ENCODE results near the gene MYH11.
"Not testable (repeated sequence)": the region's sequence is repeated elsewhere in the genome, so short reads cannot be mapped to it uniquely, and the experiment has no call there.

Gene MYH11

GRCh38 chr16:15749985-15750384, 106.8 kb downstream of the MYH11 start:
- no peak for DNase-seq (ENCODE audit: low read depth)

GRCh38 chr16:15749371-15749770, 107.5 kb downstream of the MYH11 start:
- no peak for DNase-seq (ENCODE audit: low read depth)

GRCh38 chr16:15748654-15749053, 108.2 kb downstream of the MYH11 start:
- DNase-seq (ENCODE audit: low read depth), result no peak

GRCh38 chr16:15747937-15748336, 108.9 kb downstream of the MYH11 start:
- no peak for DNase-seq (ENCODE audit: low read depth)

- DNase-seq (ENCODE audit: low read depth), result no peak
Measured at GRCh38 chr16:15746332-15746731, 110.5 kb downstream of the MYH11 start.

- DNase-seq (ENCODE audit: low read depth), result no peak
Measured at GRCh38 chr16:15743657-15744056, 113.2 kb downstream of the MYH11 start.

GRCh38 chr16:15742716-15743115, 114.1 kb downstream of the MYH11 start:
- DNase-seq (ENCODE audit: low read depth), result no peak

GRCh38 chr16:15741207-15741871, 115.5 kb downstream of the MYH11 start:
- DNase-seq (ENCODE audit: low read depth), result no peak

GRCh38 chr16:15739950-15740349, 116.9 kb downstream of the MYH11 start:
- DNase-seq (ENCODE audit: low read depth), result no peak

GRCh38 chr16:15739464-15739863, 117.4 kb downstream of the MYH11 start:
- DNase-seq (ENCODE audit: low read depth), result no peak

- no peak for DNase-seq (ENCODE audit: low read depth)
Measured at GRCh38 chr16:15737140-15737644, 119.6 kb downstream of the MYH11 start.

GRCh38 chr16:15736529-15736928, 120.3 kb downstream of the MYH11 start:
- no peak for DNase-seq (ENCODE audit: low read depth)

- DNase-seq (ENCODE audit: low read depth), result no peak
Measured at GRCh38 chr16:15735610-15736009, 121.2 kb downstream of the MYH11 start.

- no peak for DNase-seq (ENCODE audit: low read depth)
Measured at GRCh38 chr16:15732416-15732815, 124.4 kb downstream of the MYH11 start.

GRCh38 chr16:15729152-15729551, 127.7 kb downstream of the MYH11 start:
- no peak for DNase-seq (ENCODE audit: low read depth)

- not testable (repeated sequence) for DNase-seq (ENCODE audit: low read depth)
Measured at GRCh38 chr16:15727697-15728096, 129.1 kb downstream of the MYH11 start.

- DNase-seq (ENCODE audit: low read depth), result no peak
Measured at GRCh38 chr16:15726715-15727114, 130.1 kb downstream of the MYH11 start.

- DNase-seq (ENCODE audit: low read depth), result no peak
Measured at GRCh38 chr16:15725641-15726240, 131.1 kb downstream of the MYH11 start.

- DNase-seq (ENCODE audit: low read depth), result no peak
Measured at GRCh38 chr16:15723808-15724207, 133.0 kb downstream of the MYH11 start.

GRCh38 chr16:15721018-15721417, 135.8 kb downstream of the MYH11 start:
- no peak for DNase-seq (ENCODE audit: low read depth)

- DNase-seq (ENCODE audit: low read depth), result no peak
Measured at GRCh38 chr16:15716694-15717447, 140.0 kb downstream of the MYH11 start.

GRCh38 chr16:15715221-15715620, 141.6 kb downstream of the MYH11 start:
- no peak for DNase-seq (ENCODE audit: low read depth)

Data from GM04504 (cell line).